Measurements from ENCODE around the gene FAAP100. TPM values are rescaled to one million over a fixed set of nuclear protein-coding genes. Genes with fewer than 3 reads are reported as not detected.
A peak's percentile ranks its signal among the peaks of the same experiment; 100 is the strongest.

Gene FAAP100
- polyA plus RNA-seq, 1 donor (not counting 4 experiments of a cell fraction or from before 2014, with no cell fraction given) = 3.8 TPM

DNA sequence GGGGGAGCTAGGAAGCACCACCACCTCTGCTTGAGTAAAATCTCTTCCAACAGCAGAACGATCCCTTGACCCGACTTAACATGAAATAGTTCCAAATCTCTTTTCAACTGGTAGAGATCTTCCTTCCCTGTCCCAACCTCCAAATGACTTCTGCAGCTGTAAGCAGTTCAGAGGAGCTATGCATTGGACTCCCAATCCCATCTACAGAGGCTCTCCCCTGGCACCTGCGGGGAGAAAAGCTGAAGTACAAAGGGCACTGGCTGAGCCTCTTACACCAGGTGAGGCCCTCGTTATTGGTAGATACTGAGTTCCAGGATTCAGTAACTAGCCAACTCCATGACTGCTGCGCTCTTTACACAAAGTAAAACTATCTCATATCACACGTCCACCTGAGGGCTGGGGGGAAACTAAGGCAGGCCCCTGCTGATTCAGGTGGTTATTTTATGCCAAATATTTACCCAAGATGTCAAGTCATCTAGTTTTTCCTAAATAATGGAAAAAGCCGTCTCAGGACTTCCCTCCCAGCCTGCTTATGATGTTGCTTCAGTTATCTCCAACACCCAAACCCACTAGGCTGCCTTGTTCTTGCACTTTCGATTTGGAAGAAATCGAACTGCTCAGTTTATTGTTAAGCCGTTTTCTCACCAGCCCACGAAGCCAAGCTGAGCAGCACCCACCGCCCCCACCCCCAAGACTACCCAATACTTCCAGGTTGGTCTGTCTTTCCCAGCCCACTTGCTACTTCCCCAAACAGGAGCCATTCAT lies 42.8 kb downstream of the FAAP100 start:
- Histone ChIP-seq H3K9ac (ENCODE audit: control insufficient read depth, extremely low read depth, insufficient read depth, low read length) (no peak overlapping the region), H3K27ac (ENCODE audit: control insufficient read depth, insufficient read depth, low read length) (peak overlapping the region; percentile 19), H2AFZ (ENCODE audit: control insufficient read depth, low read length) (no peak overlapping the region), H3K9me1 (ENCODE audit: control insufficient read depth, extremely low read depth, insufficient read depth, low read length) (no peaks in the 10 kb centered on the region), H3K4me1 (ENCODE audit: control insufficient read depth, extremely low read depth, insufficient read depth, low read length) (peaks cover 4% of the 10 kb centered on the region), H3K4me3 (ENCODE audit: control insufficient read depth in 2 of 3, extremely low read depth in 1 of 3, insufficient read depth in 2 of 3, low read depth in 1 of 3, low read length in 3 of 3) (peak overlapping the region; percentile 80 to 98 (median 97)), H4K20me1 (ENCODE audit: control insufficient read depth, extremely low read depth, insufficient read depth, low read length) (peaks cover 37% of the 10 kb centered on the region), H3K36me3 (ENCODE audit: control insufficient read depth in 2 of 2, extremely low read depth in 1 of 2, insufficient read depth in 2 of 2, low read length in 2 of 2) (peaks cover 20 to 29% of the 10 kb centered on the region in 2 experiments), H3K27me3 (ENCODE audit: control insufficient read depth, extremely low read depth, insufficient read depth, low read length) (no peaks in the 10 kb centered on the region), H3K4me2 (ENCODE audit: control insufficient read depth, extremely low read depth, insufficient read depth, low read depth, low read length) (peak overlapping the region; percentile 87), H3K79me2 (ENCODE audit: control insufficient read depth, insufficient read depth, low read length) (peaks cover 26% of the 10 kb centered on the region), H3K9me3 (ENCODE audit: control insufficient read depth, low read depth, low read length) (peaks cover 2% of the 10 kb centered on the region)
- DNase-seq (ENCODE audit: low read depth, low spot score) (no peak), FAIRE-seq (peak; percentile 39)
- dilution Hi-C loops (cut with MboI; ENCODE audit: extremely low pct_ligation_motif_present, low sequenced_read_pairs) = no loop called here
- TF ChIP-seq, protein P1, sequence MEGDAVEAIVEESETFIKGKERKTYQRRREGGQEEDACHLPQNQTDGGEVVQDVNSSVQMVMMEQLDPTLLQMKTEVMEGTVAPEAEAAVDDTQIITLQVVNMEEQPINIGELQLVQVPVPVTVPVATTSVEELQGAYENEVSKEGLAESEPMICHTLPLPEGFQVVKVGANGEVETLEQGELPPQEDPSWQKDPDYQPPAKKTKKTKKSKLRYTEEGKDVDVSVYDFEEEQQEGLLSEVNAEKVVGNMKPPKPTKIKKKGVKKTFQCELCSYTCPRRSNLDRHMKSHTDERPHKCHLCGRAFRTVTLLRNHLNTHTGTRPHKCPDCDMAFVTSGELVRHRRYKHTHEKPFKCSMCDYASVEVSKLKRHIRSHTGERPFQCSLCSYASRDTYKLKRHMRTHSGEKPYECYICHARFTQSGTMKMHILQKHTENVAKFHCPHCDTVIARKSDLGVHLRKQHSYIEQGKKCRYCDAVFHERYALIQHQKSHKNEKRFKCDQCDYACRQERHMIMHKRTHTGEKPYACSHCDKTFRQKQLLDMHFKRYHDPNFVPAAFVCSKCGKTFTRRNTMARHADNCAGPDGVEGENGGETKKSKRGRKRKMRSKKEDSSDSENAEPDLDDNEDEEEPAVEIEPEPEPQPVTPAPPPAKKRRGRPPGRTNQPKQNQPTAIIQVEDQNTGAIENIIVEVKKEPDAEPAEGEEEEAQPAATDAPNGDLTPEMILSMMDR (optimal IDR thresholded peaks at IDR 0.05 in 1 of 3, IDR thresholded peaks at IDR 0.05 in 1 of 3, conservative IDR thresholded peaks at IDR 0.05 in 1 of 3; ENCODE audit: extremely low read depth in 1 of 3, insufficient read depth in 2 of 3, low read length in 3 of 3) = no peak
- TF ChIP-seq EZH2 (IDR thresholded peaks at IDR 0.05; ENCODE audit: low read length) = no peak

DNA sequence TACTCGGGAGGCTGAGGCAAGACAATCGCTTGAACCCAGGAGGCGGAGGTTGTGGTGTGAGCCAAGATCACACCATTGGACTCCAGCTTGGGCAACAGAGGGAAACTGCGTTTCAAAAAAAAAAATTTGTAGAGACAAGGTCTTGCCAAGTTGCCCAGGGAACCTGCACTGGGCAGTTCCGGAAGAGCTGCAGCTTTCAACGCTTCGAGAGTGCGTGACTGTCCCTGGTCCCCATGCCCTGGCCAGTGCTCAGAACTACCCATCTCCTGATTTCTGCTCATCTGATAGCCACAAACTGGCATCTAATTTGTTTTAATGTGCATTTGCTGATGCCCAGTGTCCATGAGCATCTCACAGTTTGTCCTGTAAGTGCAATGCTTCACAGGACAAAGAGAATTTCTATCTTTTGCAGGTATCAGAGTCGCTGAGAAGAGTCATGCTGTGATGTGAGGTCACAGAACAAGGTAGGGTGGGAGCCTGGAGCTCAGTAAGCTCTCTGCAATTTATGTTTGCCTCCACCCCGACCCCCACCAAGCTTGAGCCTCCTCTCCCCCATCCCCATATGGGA lies 43.4 kb downstream of the FAAP100 start:
- Histone ChIP-seq H2AFZ (ENCODE audit: control insufficient read depth, low read length) (no peak overlapping the region), H3K4me1 (ENCODE audit: control insufficient read depth, extremely low read depth, insufficient read depth, low read length) (peaks cover 4% of the 10 kb centered on the region), H3K27ac (ENCODE audit: control insufficient read depth, insufficient read depth, low read length) (no peak overlapping the region), H3K36me3 (ENCODE audit: control insufficient read depth in 2 of 2, extremely low read depth in 1 of 2, insufficient read depth in 2 of 2, low read length in 2 of 2) (peaks cover 20 to 29% of the 10 kb centered on the region in 2 experiments), H3K9ac (ENCODE audit: control insufficient read depth, extremely low read depth, insufficient read depth, low read length) (no peak overlapping the region), H3K27me3 (ENCODE audit: control insufficient read depth, extremely low read depth, insufficient read depth, low read length) (no peaks in the 10 kb centered on the region), H4K20me1 (ENCODE audit: control insufficient read depth, extremely low read depth, insufficient read depth, low read length) (peaks cover 37% of the 10 kb centered on the region), H3K4me3 (ENCODE audit: control insufficient read depth in 2 of 3, extremely low read depth in 1 of 3, insufficient read depth in 2 of 3, low read depth in 1 of 3, low read length in 3 of 3) (no peak overlapping the region), H3K4me2 (ENCODE audit: control insufficient read depth, extremely low read depth, insufficient read depth, low read depth, low read length) (peak overlapping the region; percentile 87), H3K79me2 (ENCODE audit: control insufficient read depth, insufficient read depth, low read length) (peaks cover 26% of the 10 kb centered on the region), H3K9me1 (ENCODE audit: control insufficient read depth, extremely low read depth, insufficient read depth, low read length) (no peaks in the 10 kb centered on the region), H3K9me3 (ENCODE audit: control insufficient read depth, low read depth, low read length) (peaks cover 2% of the 10 kb centered on the region)
- dilution Hi-C loops (cut with MboI; ENCODE audit: extremely low pct_ligation_motif_present, low sequenced_read_pairs) = no loop called here
- no peak for DNase-seq (ENCODE audit: low read depth, low spot score)
- TF ChIP-seq, protein P1 (optimal IDR thresholded peaks at IDR 0.05 in 1 of 3, IDR thresholded peaks at IDR 0.05 in 1 of 3, conservative IDR thresholded peaks at IDR 0.05 in 1 of 3; ENCODE audit: extremely low read depth in 1 of 3, insufficient read depth in 2 of 3, low read length in 3 of 3) = no peak
- no peak for TF ChIP-seq EZH2 (IDR thresholded peaks at IDR 0.05; ENCODE audit: low read length)
- peak; percentile 17 for FAIRE-seq
